Measurements from ENCODE around the gene AP1AR.

- no peak for TF ChIP-seq TAF1 (IDR thresholded peaks at IDR 0.05; ENCODE audit: borderline replicate concordance, insufficient read depth, low read length)
- no peak for TF ChIP-seq POLR2AphosphoS5 (IDR thresholded peaks at IDR 0.05; ENCODE audit: low read depth, low read length)
- TF ChIP-seq REST (IDR thresholded peaks at IDR 0.05; ENCODE audit: insufficient read depth in 1 of 2, low read depth in 2 of 2, low read length in 2 of 2): no peak
- TF ChIP-seq SIN3A (IDR thresholded peaks at IDR 0.05; ENCODE audit: borderline replicate concordance, insufficient read depth, low read length): no peak
Measured at GRCh38 chr4:112206431-112206830, 25.2 kb upstream of the AP1AR start.
